ENCODE measurements around the gene GOLT1A. TPM values are rescaled to one million over a fixed set of nuclear protein-coding genes. Genes with fewer than 3 reads are reported as not detected.

Gene GOLT1A
- total RNA-seq, 3 donors from 2014 or later = 2.5 to 11.4 (median 3.9) TPM

GRCh38 chr1:204232526-204232925, 18.7 kb upstream of the GOLT1A start:
- ATAC-seq = no peak
- peaks cover 5% of the 10 kb centered on the region for H3K4me1 ChIP-seq (ENCODE audit: low read depth)
- peaks cover 8% of the 10 kb centered on the region for H3K36me3 ChIP-seq (ENCODE audit: low read depth)

GRCh38 chr1:204230211-204230610, 16.4 kb upstream of the GOLT1A start:
- intact Hi-C loops (cut with DNase I, micrococcal nuclease) = no loop called here
- ATAC-seq = no peak
- Histone ChIP-seq H3K9me3 (no peaks in the 10 kb centered on the region), H3K36me3 (ENCODE audit: low read depth) (peaks cover 8% of the 10 kb centered on the region), H3K4me3 (no peak overlapping the region), H3K4me1 (ENCODE audit: low read depth) (peaks cover 9% of the 10 kb centered on the region)
- TF ChIP-seq, protein P1, sequence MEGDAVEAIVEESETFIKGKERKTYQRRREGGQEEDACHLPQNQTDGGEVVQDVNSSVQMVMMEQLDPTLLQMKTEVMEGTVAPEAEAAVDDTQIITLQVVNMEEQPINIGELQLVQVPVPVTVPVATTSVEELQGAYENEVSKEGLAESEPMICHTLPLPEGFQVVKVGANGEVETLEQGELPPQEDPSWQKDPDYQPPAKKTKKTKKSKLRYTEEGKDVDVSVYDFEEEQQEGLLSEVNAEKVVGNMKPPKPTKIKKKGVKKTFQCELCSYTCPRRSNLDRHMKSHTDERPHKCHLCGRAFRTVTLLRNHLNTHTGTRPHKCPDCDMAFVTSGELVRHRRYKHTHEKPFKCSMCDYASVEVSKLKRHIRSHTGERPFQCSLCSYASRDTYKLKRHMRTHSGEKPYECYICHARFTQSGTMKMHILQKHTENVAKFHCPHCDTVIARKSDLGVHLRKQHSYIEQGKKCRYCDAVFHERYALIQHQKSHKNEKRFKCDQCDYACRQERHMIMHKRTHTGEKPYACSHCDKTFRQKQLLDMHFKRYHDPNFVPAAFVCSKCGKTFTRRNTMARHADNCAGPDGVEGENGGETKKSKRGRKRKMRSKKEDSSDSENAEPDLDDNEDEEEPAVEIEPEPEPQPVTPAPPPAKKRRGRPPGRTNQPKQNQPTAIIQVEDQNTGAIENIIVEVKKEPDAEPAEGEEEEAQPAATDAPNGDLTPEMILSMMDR (IDR thresholded peaks at IDR 0.05) = no peak
- no peak for DNase-seq

More at GRCh38 chr1:204232526-204232925, 18.7 kb upstream of the GOLT1A start:
- TF ChIP-seq, protein P1 (IDR thresholded peaks at IDR 0.05) = no peak
- no peak for DNase-seq
- intact Hi-C loops (cut with DNase I, micrococcal nuclease) = no loop called here
- Histone ChIP-seq H3K4me3 (no peak overlapping the region), H3K9me3 (no peaks in the 10 kb centered on the region)

DNA sequence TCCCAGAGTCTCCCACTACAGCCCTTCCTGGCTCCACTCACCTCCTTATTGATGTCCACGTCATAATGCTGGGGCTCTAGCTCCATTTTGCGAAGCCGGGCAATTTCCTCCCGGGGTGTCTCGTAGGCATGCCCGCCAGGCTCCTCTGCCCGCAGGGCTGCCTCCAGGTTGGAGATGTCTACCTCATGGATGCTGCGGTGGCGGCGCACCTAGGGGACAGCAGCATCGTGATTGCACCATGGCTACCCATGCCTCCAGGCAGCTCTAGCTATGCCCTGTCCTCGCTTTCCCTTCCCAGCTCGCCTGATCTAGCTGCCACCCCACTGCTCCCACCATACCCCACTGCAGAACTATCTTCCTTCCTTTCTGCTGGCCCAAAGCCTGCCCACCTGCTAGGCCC, 15.1 kb upstream of the GOLT1A start:
- TF ChIP-seq, protein P1 (IDR thresholded peaks at IDR 0.05) = no peak
- no peak for ATAC-seq
- H3K36me3 ChIP-seq (ENCODE audit: low read depth) = peaks cover 8% of the 10 kb centered on the region
- no peak overlapping the region for H3K4me3 ChIP-seq
- DNase-seq = no peak
- intact Hi-C loops (cut with DNase I, micrococcal nuclease) = no loop called here
- H3K4me1 ChIP-seq (ENCODE audit: low read depth) = peaks cover 9% of the 10 kb centered on the region
- H3K9me3 ChIP-seq = no peaks in the 10 kb centered on the region

GRCh38 chr1:204227996-204228785, 14.4 kb upstream of the GOLT1A start:
- Histone ChIP-seq H3K36me3 (ENCODE audit: low read depth) (peaks cover 8% of the 10 kb centered on the region), H3K4me3 (no peak overlapping the region), H3K4me1 (ENCODE audit: low read depth) (peaks cover 9% of the 10 kb centered on the region), H3K9me3 (no peaks in the 10 kb centered on the region)
- ATAC-seq = no peak
- DNase-seq = no peak
- TF ChIP-seq, protein P1 (IDR thresholded peaks at IDR 0.05) = no peak
- intact Hi-C loops (cut with DNase I, micrococcal nuclease) = no loop called here

DNA sequence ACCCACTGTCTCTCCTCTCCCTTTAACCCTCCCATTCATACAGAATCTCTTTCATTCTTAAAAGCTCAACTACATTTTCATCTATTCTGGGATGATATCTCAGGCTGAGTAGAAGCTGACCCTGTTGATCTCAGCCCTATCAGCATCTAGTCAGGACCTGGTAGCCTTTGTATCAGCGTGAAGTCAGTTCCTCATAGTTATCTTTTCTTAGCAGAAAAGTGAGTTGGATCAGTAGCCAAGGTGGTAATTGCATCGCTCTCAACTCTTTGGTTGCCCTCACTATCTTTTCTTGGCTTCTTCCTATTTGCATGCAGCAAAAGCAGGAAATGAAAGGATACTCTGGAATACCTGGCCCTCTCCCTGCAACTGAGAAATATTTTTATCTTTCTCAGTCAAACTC, 13.6 kb upstream of the GOLT1A start:
- intact Hi-C loops (cut with DNase I, micrococcal nuclease) = no loop called here
- Histone ChIP-seq H3K4me1 (ENCODE audit: low read depth) (peaks cover 9% of the 10 kb centered on the region), H3K4me3 (no peak overlapping the region), H3K36me3 (ENCODE audit: low read depth) (peaks cover 8% of the 10 kb centered on the region), H3K9me3 (no peaks in the 10 kb centered on the region)
- ATAC-seq (no peak), DNase-seq (no peak)
- TF ChIP-seq, protein P1 (IDR thresholded peaks at IDR 0.05) = no peak
